ENCODE measurements around the gene LHX4. TPM values are rescaled to one million over a fixed set of nuclear protein-coding genes. Genes with fewer than 3 reads are reported as not detected.

The LHX4 gene
- total and polyA plus RNA-seq, 2 of the 4 experiments (the other 2 are of a cell fraction), result 0.05 to 0.18 TPM

DNA sequence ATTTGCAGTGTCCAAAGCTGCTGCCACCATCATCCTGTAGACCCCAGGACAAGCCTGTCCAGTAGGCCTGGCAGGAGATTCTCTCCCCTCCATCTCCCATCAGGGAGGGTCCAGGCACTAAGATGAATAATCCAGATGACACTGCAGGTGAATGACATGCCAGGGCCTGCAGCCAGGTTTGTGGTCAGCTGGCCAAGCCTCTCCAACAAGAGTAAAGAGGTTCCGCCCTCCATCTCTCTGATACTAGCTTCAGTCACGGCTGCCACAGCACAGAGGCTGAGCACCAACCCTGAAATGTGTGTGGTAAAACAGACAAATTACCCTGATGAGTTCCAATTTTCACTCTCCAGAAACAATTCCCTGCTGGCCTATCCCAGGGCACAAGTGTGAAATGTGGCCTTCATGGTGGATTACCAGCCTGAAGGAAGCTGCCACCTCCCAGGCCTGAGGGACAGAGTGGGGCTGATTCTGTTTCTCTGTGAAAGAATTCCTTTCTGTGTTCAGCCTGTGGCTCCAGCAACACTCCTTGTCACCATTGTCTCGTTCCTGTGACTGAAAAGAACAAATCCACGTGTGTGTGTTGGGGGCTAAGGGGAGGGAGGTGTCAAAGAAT is 19.9 kb upstream of the LHX4 start:
- H2BK20ac ChIP-seq (ENCODE audit: low read depth, low read length), result no peak overlapping the region
- H2AK5ac ChIP-seq (ENCODE audit: low read depth, low read length), result no peak overlapping the region
- no peak overlapping the region for H4K8ac ChIP-seq (ENCODE audit: low read depth in 2 of 2, low read length in 2 of 2)
- H3K14ac ChIP-seq (replicated peaks; ENCODE audit: low read depth, low read length), result no peak overlapping the region
- intact Hi-C loops (cut with micrococcal nuclease), result loop anchor here (5.0 kb wide), 1 partner anchor 382 kb away; no protein-coding TSS in a partner anchor
- no peaks in the 10 kb centered on the region for H3K79me1 ChIP-seq (ENCODE audit: low read depth in 1 of 2, low read length in 2 of 2)
- no CpG with 5 or more reads among the region's 4 CpGs for WGBS, 2 experiments (ENCODE audit: extremely low coverage in 2 of 2, insufficient read length in 1 of 2)
- no peak overlapping the region for H3K4me2 ChIP-seq (ENCODE audit: low read depth, low read length)
- dilution Hi-C loops (cut with HindIII; ENCODE audit: low sequenced_read_pairs, unreplicated experiment), result no loop called here
- no peak overlapping the region for H3K23ac ChIP-seq (ENCODE audit: low read depth, low read length)
- no peak overlapping the region for H3K18ac ChIP-seq (ENCODE audit: low read depth, low read length)
- no peaks in the 10 kb centered on the region for H3K9me1 ChIP-seq (ENCODE audit: insufficient read depth, low read length)
- no peak overlapping the region for H3K56ac ChIP-seq (ENCODE audit: extremely low read depth, insufficient read depth, low read length)
- CTCF ChIA-PET, result interaction anchor here (0.7 to 1.1 kb wide), 2 partner anchors 14 to 267 kb away, joined by 3 read pairs; no protein-coding TSS in a partner anchor
- H3K9ac ChIP-seq (ENCODE audit: low read depth, low read length), result no peak overlapping the region
- H4K91ac ChIP-seq (ENCODE audit: insufficient read depth, low read depth, low read length), result no peak overlapping the region
- H3K9me3 ChIP-seq (ENCODE audit: control insufficient read depth, insufficient read depth, low read length), result no peaks in the 10 kb centered on the region
- no peak for TF ChIP-seq RAD21 (IDR thresholded peaks at IDR 0.05; ENCODE audit: low read length)
- TF ChIP-seq, protein P1, sequence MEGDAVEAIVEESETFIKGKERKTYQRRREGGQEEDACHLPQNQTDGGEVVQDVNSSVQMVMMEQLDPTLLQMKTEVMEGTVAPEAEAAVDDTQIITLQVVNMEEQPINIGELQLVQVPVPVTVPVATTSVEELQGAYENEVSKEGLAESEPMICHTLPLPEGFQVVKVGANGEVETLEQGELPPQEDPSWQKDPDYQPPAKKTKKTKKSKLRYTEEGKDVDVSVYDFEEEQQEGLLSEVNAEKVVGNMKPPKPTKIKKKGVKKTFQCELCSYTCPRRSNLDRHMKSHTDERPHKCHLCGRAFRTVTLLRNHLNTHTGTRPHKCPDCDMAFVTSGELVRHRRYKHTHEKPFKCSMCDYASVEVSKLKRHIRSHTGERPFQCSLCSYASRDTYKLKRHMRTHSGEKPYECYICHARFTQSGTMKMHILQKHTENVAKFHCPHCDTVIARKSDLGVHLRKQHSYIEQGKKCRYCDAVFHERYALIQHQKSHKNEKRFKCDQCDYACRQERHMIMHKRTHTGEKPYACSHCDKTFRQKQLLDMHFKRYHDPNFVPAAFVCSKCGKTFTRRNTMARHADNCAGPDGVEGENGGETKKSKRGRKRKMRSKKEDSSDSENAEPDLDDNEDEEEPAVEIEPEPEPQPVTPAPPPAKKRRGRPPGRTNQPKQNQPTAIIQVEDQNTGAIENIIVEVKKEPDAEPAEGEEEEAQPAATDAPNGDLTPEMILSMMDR (conservative IDR thresholded peaks at IDR 0.05; ENCODE audit: low read depth, low read length), result no peak
- no peak for TF ChIP-seq NFE2L2 (IDR thresholded peaks at IDR 0.05; ENCODE audit: low read depth, low read length)
- TF ChIP-seq CHD1 (IDR thresholded peaks at IDR 0.05; ENCODE audit: low read depth, low read length), result no peak
- no peak; the same call in 1 of the 2 replicates for TF ChIP-seq POLR2A (IDR thresholded peaks at IDR 0.05; ENCODE audit: low read depth, low read length)
- no peak overlapping the region for H2AK9ac ChIP-seq (replicated peaks; ENCODE audit: low read depth, low read length, poor library complexity)
- H3K36me3 ChIP-seq (ENCODE audit: control insufficient read depth, insufficient read depth, low read length), result no peaks in the 10 kb centered on the region
- no TSS peak for BruUV-seq (replicated peaks)
- no peaks in the 10 kb centered on the region for H3K4me1 ChIP-seq (ENCODE audit: control insufficient read depth, insufficient read depth, low read length)
- H4K20me1 ChIP-seq (ENCODE audit: insufficient read depth, low read length), result no peaks in the 10 kb centered on the region
- H2BK15ac ChIP-seq (ENCODE audit: low read depth, low read length), result no peak overlapping the region
- no peaks in the 10 kb centered on the region for H3K27me3 ChIP-seq (ENCODE audit: control insufficient read depth, insufficient read depth, low read length)
- H2BK5ac ChIP-seq (ENCODE audit: low read depth, low read length, poor library complexity, severe bottlenecking), result no peak overlapping the region
- H2AFZ ChIP-seq (replicated peaks; ENCODE audit: low read length, poor library complexity), result no peak overlapping the region
- no peak overlapping the region for H4K5ac ChIP-seq (ENCODE audit: low read depth, low read length)
- no peak overlapping the region for H2BK120ac ChIP-seq (ENCODE audit: low read depth, low read length)
- no peak overlapping the region for H3K4me3 ChIP-seq (ENCODE audit: insufficient read depth, low read depth, low read length)
- no peak for ATAC-seq (ENCODE audit: low read depth)
- in situ Hi-C loops (cut with MboI; ENCODE audit: low sequenced_read_pairs), result no loop called here
- no peak for DNase-seq
- H3K4ac ChIP-seq (ENCODE audit: low read depth, low read length), result no peak overlapping the region
- POLR2A ChIA-PET (ENCODE audit: unreplicated experiment), result no interaction called here
- no peak overlapping the region for H3K27ac ChIP-seq (ENCODE audit: insufficient read depth, low read length)

Measured in IMR-90 (cell line).